H1 (cell line): ENCODE data around the gene ABHD11. TPM values are rescaled to one million over a fixed set of nuclear protein-coding genes. Genes with fewer than 3 reads are reported as not detected.

Experiments
- BCL11A ChIP-seq, 2 experiments: IDR thresholded peaks; one replicate each; pipeline ENCODE4 v1.6.1; 2011; ENCODE audit warnings: low read depth in 2 of 2, low read length in 2 of 2, mild to moderate bottlenecking in 2 of 2
- GABPA ChIP-seq: IDR thresholded peaks from 2 replicates; pipeline ENCODE4 v1.6.1; 2011; ENCODE audit warnings: mild to moderate bottlenecking, low read length, moderate library complexity, borderline replicate concordance; ENCODE audit not compliant: insufficient read depth
- GTF2F1 ChIP-seq: IDR thresholded peaks from 2 replicates; pipeline ENCODE4 v1.6.1; 2012; ENCODE audit warnings: low read depth, low read length, improper control_type of control experiment, borderline replicate concordance
- POLR2A ChIP-seq, 2 experiments: IDR thresholded peaks; 1 replicate in 1 of 2; 2 replicates in 1 of 2; pipeline ENCODE4 v1.6.1; 2011; ENCODE audit warnings: low read depth in 2 of 2, low read length in 2 of 2, mild to moderate bottlenecking in 2 of 2; ENCODE audit errors: control extremely low read depth in 1 of 2
- RXRA ChIP-seq: IDR thresholded peaks from 2 replicates; pipeline ENCODE4 v1.6.1; 2011; ENCODE audit warnings: low read depth, mild to moderate bottlenecking, low read length, moderate library complexity; ENCODE audit not compliant: insufficient read depth
- SUZ12 ChIP-seq: fragments of 200-600 bp; sonication (generic); IDR thresholded peaks from 2 replicates; pipeline ENCODE4 v1.6.1; 2012; ENCODE audit warnings: mild to moderate bottlenecking, inconsistent platforms, low read length, moderate library complexity, mixed read lengths
- TEAD4 ChIP-seq: IDR thresholded peaks from 2 replicates; pipeline ENCODE4 v1.6.1; 2012; ENCODE audit warnings: low read depth, low read length, inconsistent platforms, mixed read lengths
- ZNF274 ChIP-seq: IDR thresholded peaks from 2 replicates; pipeline ENCODE4 v1.7.0; 2012; ENCODE audit warnings: low read length, borderline replicate concordance; ENCODE audit errors: extremely low read depth
- polyA plus RNA-seq, 7 experiments: library from polyadenylated mRNA; depleted of rRNA in 3 of 7; stranded (reverse) in 5 of 7; unstranded in 2 of 7; fragments of >200 nt in 5 of 7; fragments of 200-250 nt in 2 of 7; gene quantifications; 1 replicate in 5 of 7; 2 replicates in 1 of 7; 4 replicates in 1 of 7; pipeline versions ENCODE4 v1.2.1 to v1.2.3, GENCODE V29; 2011 to 2013; ENCODE audit warnings: missing spikeins in 2 of 7, mixed read lengths in 2 of 7
- total RNA-seq: library from RNA; stranded (reverse); fragmentation: NEBNext Ultra II Directional; extraction: Animal tissue kit (Norgen Biotek cat#: 25700); gene quantifications from 2 replicates; pipeline ENCODE4 v1.2.1, GENCODE V29; 2021

The ABHD11 gene
- total and polyA plus RNA-seq, 2 of the 8 experiments (the other 6 are each of a cell fraction or from before 2014, with no cell fraction given), result 19.8 to 42.2 TPM

GRCh38 chr7:73718438-73718881, 20.1 kb downstream of the ABHD11 start (continued):
- TF ChIP-seq ZNF274 (no peak), GABPA (no peak), SUZ12 (no peak), TEAD4 (no peak), POLR2A (IDR thresholded peaks at IDR 0.05; ENCODE audit: control extremely low read depth in 1 of 2, low read depth in 2 of 2, low read length in 2 of 2) (no peak), RXRA (no peak), GTF2F1 (no peak), BCL11A (IDR thresholded peaks at IDR 0.05; ENCODE audit: low read depth in 2 of 2, low read length in 2 of 2) (no peak)
